Urothelium cell line (cell line): ENCODE measurements around the gene BOLA2B.

Source experiments
- DNase-seq: peaks from one replicate; pipeline ENCODE4 v3.0.0; 2011; ENCODE audit warnings: low spot score, mixed read lengths
- FAIRE-seq: peaks from 2 replicates; lab custom pipeline; 2011; peaks lifted over from hg19 to GRCh38; lab: Jason Lieb, UNC

Gene BOLA2B

GRCh38 chr16:30145657-30146056 lies 47.8 kb downstream of the BOLA2B start:
- no peak for DNase-seq
- FAIRE-seq, result no peak

- no peak for DNase-seq
- no peak for FAIRE-seq
These were observed 48.5 kb downstream of the BOLA2B start for GRCh38 chr16:30144917-30145316.

GRCh38 chr16:30144017-30144416 lies 49.4 kb downstream of the BOLA2B start:
- FAIRE-seq (no peak), DNase-seq (no peak)

GRCh38 chr16:30143347-30143702 lies 50.1 kb downstream of the BOLA2B start:
- FAIRE-seq (no peak), DNase-seq (no peak)
